Stimulated activated CD4-positive, alpha-beta T cell treated with anti-CD3 and anti-CD28 coated beads, TNF-alpha, amount 100 ng/mL, for 1 hour (primary cell): Measurements from ENCODE around the gene ZFP91.

ENCODE experiments used
- DNase-seq, 3 donors: peaks; one replicate each; pipeline ENCODE4 v3.0.0-alpha.2; 2020; ENCODE audit warnings: low read depth in 3 of 3, low spot score in 1 of 3

The ZFP91 gene

DNA sequence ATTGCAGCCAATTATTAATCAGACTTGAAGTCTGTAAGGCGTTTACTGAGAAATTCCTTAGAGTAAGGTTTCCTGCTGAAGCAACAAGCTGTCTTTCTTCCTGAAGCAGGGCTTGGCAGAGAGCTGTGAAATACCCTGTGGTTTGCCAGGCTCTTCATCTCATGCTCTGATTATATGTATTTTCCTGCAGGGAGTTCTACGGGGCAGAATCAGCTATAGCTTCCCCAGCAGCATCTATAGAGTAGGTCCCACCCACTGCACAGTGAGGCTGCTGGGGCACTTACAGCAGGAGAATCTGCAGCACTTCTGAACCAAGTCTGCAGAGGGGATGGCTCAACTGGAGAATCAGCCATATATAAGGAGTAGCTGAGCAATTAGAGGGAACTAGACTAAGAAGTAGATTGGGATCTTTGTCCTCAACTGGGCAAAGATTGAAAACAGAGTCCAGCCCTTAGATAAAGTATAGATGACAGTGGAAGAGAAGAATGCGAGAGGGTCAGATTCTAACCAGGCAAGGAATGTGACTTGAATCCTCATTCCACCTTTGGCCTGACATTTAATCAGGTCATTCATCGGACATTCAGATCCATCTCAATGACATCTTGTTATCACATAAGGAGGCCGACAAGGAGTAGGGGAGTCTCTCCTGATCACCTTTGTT is 81.2 kb downstream of the ZFP91 start:
- no peak for DNase-seq
